ENCODE measurements around the gene WNT6.

Gene WNT6

GRCh38 chr2:218816561-218817011 is 43.0 kb upstream of the WNT6 start:
- Histone ChIP-seq H3K36me3 (ENCODE audit: control insufficient read depth, low read length) (no peaks in the 10 kb centered on the region), H4K20me1 (ENCODE audit: control insufficient read depth, insufficient read depth, low read depth, low read length) (no peaks in the 10 kb centered on the region; the same call in 1 of the 2 replicates)
- TF ChIP-seq EZH2phosphoT487 (IDR thresholded peaks at IDR 0.05; ENCODE audit: borderline replicate concordance, low read length) (no peak), CTCF (IDR thresholded peaks at IDR 0.05; ENCODE audit: low read depth, low read length, poor library complexity, severe bottlenecking) (no peak)

GRCh38 chr2:218819093-218819492 is 40.5 kb upstream of the WNT6 start:
- H3K4me2 ChIP-seq (ENCODE audit: low read length): no peak overlapping the region
- H4K20me1 ChIP-seq (ENCODE audit: control insufficient read depth, insufficient read depth, low read depth, low read length): no peaks in the 10 kb centered on the region; the same call in 1 of the 2 replicates
- no peaks in the 10 kb centered on the region for H3K79me2 ChIP-seq (ENCODE audit: control insufficient read depth, low read length)
- peaks cover 8% of the 10 kb centered on the region for H3K27me3 ChIP-seq (ENCODE audit: control insufficient read depth, low read length)
- no peaks in the 10 kb centered on the region for H3K4me1 ChIP-seq (ENCODE audit: control insufficient read depth, low read length)
- H3K4me3 ChIP-seq (ENCODE audit: low read length): no peak overlapping the region
- H3K36me3 ChIP-seq (ENCODE audit: control insufficient read depth, low read length): no peaks in the 10 kb centered on the region
- no peaks in the 10 kb centered on the region for H3K9me2 ChIP-seq (replicated peaks; ENCODE audit: control insufficient read depth, low read length)
- H3K27ac ChIP-seq (ENCODE audit: low read depth, low read length): no peak overlapping the region
- TF ChIP-seq CTCF (IDR thresholded peaks at IDR 0.05; ENCODE audit: low read depth, low read length, poor library complexity, severe bottlenecking) (no peak), EZH2phosphoT487 (IDR thresholded peaks at IDR 0.05; ENCODE audit: borderline replicate concordance, low read length) (no peak)
- no peaks in the 10 kb centered on the region for H3K9me3 ChIP-seq (ENCODE audit: control insufficient read depth, insufficient read depth, low read length)
- H3F3A ChIP-seq (ENCODE audit: control insufficient read depth, insufficient read depth): no peaks in the 10 kb centered on the region

More at GRCh38 chr2:218816561-218817011, 43.0 kb upstream of the WNT6 start:
- Histone ChIP-seq H3K9me3 (ENCODE audit: control insufficient read depth, insufficient read depth, low read length) (no peaks in the 10 kb centered on the region), H3K79me2 (ENCODE audit: control insufficient read depth, low read length) (no peaks in the 10 kb centered on the region), H3F3A (ENCODE audit: control insufficient read depth, insufficient read depth) (no peaks in the 10 kb centered on the region), H3K27ac (ENCODE audit: low read depth, low read length) (no peak overlapping the region), H3K4me3 (ENCODE audit: low read length) (no peak overlapping the region), H3K4me1 (ENCODE audit: control insufficient read depth, low read length) (no peaks in the 10 kb centered on the region), H3K9me2 (replicated peaks; ENCODE audit: control insufficient read depth, low read length) (no peaks in the 10 kb centered on the region), H3K4me2 (ENCODE audit: low read length) (no peak overlapping the region), H3K27me3 (ENCODE audit: control insufficient read depth, low read length) (peaks cover 12% of the 10 kb centered on the region)

- Histone ChIP-seq H4K20me1 (ENCODE audit: control insufficient read depth, insufficient read depth, low read depth, low read length) (no peaks in the 10 kb centered on the region; the same call in 1 of the 2 replicates), H3K27me3 (ENCODE audit: control insufficient read depth, low read length) (peaks cover 4% of the 10 kb centered on the region; the same call in 1 of the 2 replicates), H3K4me2 (ENCODE audit: low read length) (no peak overlapping the region), H3K27ac (ENCODE audit: low read depth, low read length) (no peak overlapping the region), H3K9me3 (ENCODE audit: control insufficient read depth, insufficient read depth, low read length) (no peaks in the 10 kb centered on the region), H3K79me2 (ENCODE audit: control insufficient read depth, low read length) (no peaks in the 10 kb centered on the region), H3K4me1 (ENCODE audit: control insufficient read depth, low read length) (no peaks in the 10 kb centered on the region), H3K4me3 (ENCODE audit: low read length) (no peak overlapping the region), H3K9me2 (replicated peaks; ENCODE audit: control insufficient read depth, low read length) (no peaks in the 10 kb centered on the region), H3F3A (ENCODE audit: control insufficient read depth, insufficient read depth) (no peaks in the 10 kb centered on the region), H3K36me3 (ENCODE audit: control insufficient read depth, low read length) (no peaks in the 10 kb centered on the region)
- no peak for TF ChIP-seq EZH2phosphoT487 (IDR thresholded peaks at IDR 0.05; ENCODE audit: borderline replicate concordance, low read length)
Measured at GRCh38 chr2:218820746-218821369, 38.7 kb upstream of the WNT6 start.

- no peak overlapping the region for H3K4me3 ChIP-seq (ENCODE audit: low read length)
- no peaks in the 10 kb centered on the region; the same call in 1 of the 2 replicates for H4K20me1 ChIP-seq (ENCODE audit: control insufficient read depth, insufficient read depth, low read depth, low read length)
- peaks cover 2% of the 10 kb centered on the region; the same call in 1 of the 2 replicates for H3K27me3 ChIP-seq (ENCODE audit: control insufficient read depth, low read length)
- no peak for TF ChIP-seq CTCF (IDR thresholded peaks at IDR 0.05; ENCODE audit: low read depth, low read length, poor library complexity, severe bottlenecking)
- TF ChIP-seq EZH2phosphoT487 (IDR thresholded peaks at IDR 0.05; ENCODE audit: borderline replicate concordance, low read length): no peak
- no peak overlapping the region for H3K27ac ChIP-seq (ENCODE audit: low read depth, low read length)
- no peaks in the 10 kb centered on the region for H3F3A ChIP-seq (ENCODE audit: control insufficient read depth, insufficient read depth)
- no peaks in the 10 kb centered on the region for H3K9me3 ChIP-seq (ENCODE audit: control insufficient read depth, insufficient read depth, low read length)
- H3K36me3 ChIP-seq (ENCODE audit: control insufficient read depth, low read length): no peaks in the 10 kb centered on the region
- H3K79me2 ChIP-seq (ENCODE audit: control insufficient read depth, low read length): no peaks in the 10 kb centered on the region
- H3K4me1 ChIP-seq (ENCODE audit: control insufficient read depth, low read length): no peaks in the 10 kb centered on the region
- H3K4me2 ChIP-seq (ENCODE audit: low read length): no peak overlapping the region
- no peaks in the 10 kb centered on the region for H3K9me2 ChIP-seq (replicated peaks; ENCODE audit: control insufficient read depth, low read length)
Measured at GRCh38 chr2:218821605-218822211, 37.9 kb upstream of the WNT6 start.

All from DOHH2 (cell line).